H1 (cell line): ENCODE results near the gene CXCR1. TPM values are rescaled to one million over a fixed set of nuclear protein-coding genes. Genes with fewer than 3 reads are reported as not detected.

ENCODE experiments used
- CTCF ChIA-PET: fragments of 300-600 bp; sonication (Branson Sonifier 250); formaldehyde crosslinking; loops from one replicate; lab custom pipeline; 2021; ENCODE audit not compliant: partially characterized antibody; lab: Charles Lee
- POLR2A ChIA-PET: fragments of 300-600 bp; sonication (Branson Sonifier 250); formaldehyde crosslinking; loops from one replicate; lab custom pipeline; 2021; ENCODE audit warnings: inconsistent platforms; ENCODE audit not compliant: partially characterized antibody; lab: Charles Lee
- DNase-seq, 2 experiments: peaks; one replicate each; pipeline versions ENCODE4 v3.0.0 to v3.0.0-alpha.2; 2010 to 2022; ENCODE audit warnings: low spot score in 2 of 2, low read depth in 1 of 2, mixed read lengths in 1 of 2
- FAIRE-seq: peaks from 2 replicates; lab custom pipeline; 2011; peaks lifted over from hg19 to GRCh38; lab: Jason Lieb, UNC
- H2AFZ ChIP-seq: 2 replicates; pipeline ENCODE4 v1.8.1; 2012; ENCODE audit warnings: low read length, inconsistent platforms
- H2AK5ac ChIP-seq: 2 replicates; pipeline ENCODE4 v1.6.1; 2013; ENCODE audit warnings: low read depth, low read length
- H2BK120ac ChIP-seq: replicated peaks from 2 replicates; pipeline ENCODE3; 2013; ENCODE audit warnings: low read depth, low read length, inconsistent platforms
- H2BK12ac ChIP-seq: 2 replicates; pipeline ENCODE4 v1.6.1; 2013; ENCODE audit warnings: low read depth, low read length
- H2BK15ac ChIP-seq: 2 replicates; pipeline ENCODE4 v1.6.1; 2013; ENCODE audit warnings: low read length
- H2BK20ac ChIP-seq: 2 replicates; pipeline ENCODE4 v1.6.1; 2013; ENCODE audit warnings: low read length
- H2BK5ac ChIP-seq: 2 replicates; pipeline ENCODE4 v1.6.1; 2013; ENCODE audit warnings: low read depth, low read length
- H3K14ac ChIP-seq: 2 replicates; pipeline ENCODE4 v1.6.1; 2013; ENCODE audit warnings: inconsistent platforms; ENCODE audit not compliant: insufficient read length
- H3K18ac ChIP-seq: 2 replicates; pipeline ENCODE4 v1.6.1; 2013; ENCODE audit warnings: low read length; ENCODE audit errors: extremely low read depth
- H3K23ac ChIP-seq: 2 replicates; pipeline ENCODE4 v1.6.1; 2013; ENCODE audit warnings: inconsistent platforms; ENCODE audit not compliant: insufficient read length
- H3K23me2 ChIP-seq: 2 replicates; pipeline ENCODE4 v1.6.1; 2013; ENCODE audit warnings: low read depth, low read length
- H3K27ac ChIP-seq: 2 replicates; pipeline ENCODE4 v1.6.1; 2011; ENCODE audit warnings: low read depth, low read length, inconsistent platforms
- H3K27me3 ChIP-seq, 4 experiments: replicated peaks in 1 of 4; 1 replicate in 1 of 4; 2 replicates in 3 of 4; pipeline versions ENCODE4 v1.6.1 to v1.8.1; 2011 to 2013; ENCODE audit warnings: low read length in 3 of 4, mild to moderate bottlenecking in 3 of 4, inconsistent platforms in 2 of 4, mixed read lengths in 2 of 4, moderate library complexity in 1 of 4; ENCODE audit not compliant: control insufficient read depth in 3 of 4, insufficient read depth in 3 of 4; ENCODE audit errors: extremely low read depth in 1 of 4
- H3K36me3 ChIP-seq, 4 experiments: 2 replicates each; pipeline versions ENCODE4 v1.6.1 to v1.8.1; 2011 to 2013; ENCODE audit warnings: mild to moderate bottlenecking in 4 of 4, low read length in 3 of 4, moderate library complexity in 2 of 4, control low read depth in 1 of 4, inconsistent platforms in 1 of 4; ENCODE audit not compliant: insufficient read depth in 4 of 4, control insufficient read depth in 2 of 4
- H3K4ac ChIP-seq: replicated peaks from 2 replicates; pipeline ENCODE3; 2013; ENCODE audit warnings: low read length, low read depth, mixed read lengths, inconsistent platforms; ENCODE audit not compliant: insufficient read length
- H3K4me1 ChIP-seq, 4 experiments: replicated peaks in 1 of 4; 1 replicate in 1 of 4; 2 replicates in 3 of 4; pipeline versions ENCODE4 v1.6.1 to v1.8.1; 2011 to 2013; ENCODE audit warnings: low read length in 3 of 4, inconsistent platforms in 2 of 4, mixed read lengths in 1 of 4; ENCODE audit not compliant: insufficient read depth in 4 of 4, control insufficient read depth in 3 of 4
- H3K4me2 ChIP-seq, 2 experiments: 2 replicates each; pipeline versions ENCODE4 v1.6.1 to v1.8.1; 2011 to 2013; ENCODE audit warnings: low read depth in 2 of 2, low read length in 2 of 2, control low read depth in 1 of 2, inconsistent platforms in 1 of 2, mild to moderate bottlenecking in 1 of 2; ENCODE audit not compliant: insufficient read depth in 1 of 2
- H3K4me3 ChIP-seq, 4 experiments: fragments of 200-600, 300-600 bp in 1 of 4; sonication (generic), shearing (Covaris generic), sonication (Bioruptor Twin) in 1 of 4; 2 replicates each; pipeline versions ENCODE4 v1.5.1 to v1.8.1; 2011 to 2016; ENCODE audit warnings: low read length in 4 of 4, low read depth in 3 of 4, control low read depth in 2 of 4, inconsistent platforms in 2 of 4, mild to moderate bottlenecking in 2 of 4, mixed read lengths in 1 of 4, moderate library complexity in 1 of 4; ENCODE audit not compliant: insufficient read depth in 2 of 4; ENCODE audit errors: extremely low read depth in 1 of 4
- H3K56ac ChIP-seq: replicated peaks from 2 replicates; pipeline ENCODE3; 2013; ENCODE audit warnings: low read depth, mild to moderate bottlenecking, mixed read lengths, low read length, inconsistent platforms; ENCODE audit not compliant: insufficient read length
- H3K79me1 ChIP-seq: 2 replicates; pipeline ENCODE4 v1.6.1; 2013; ENCODE audit warnings: low read depth, low read length, control low read depth
- H3K79me2 ChIP-seq, 2 experiments: 2 replicates each; pipeline versions ENCODE4 v1.6.1 to v1.8.1; 2012 to 2013; ENCODE audit warnings: low read length in 2 of 2, mild to moderate bottlenecking in 2 of 2, inconsistent platforms in 1 of 2; ENCODE audit not compliant: insufficient read depth in 2 of 2, control insufficient read depth in 1 of 2
- H3K9ac ChIP-seq, 4 experiments: replicated peaks in 1 of 4; 1 replicate in 1 of 4; 2 replicates in 3 of 4; pipeline versions ENCODE4 v1.6.1 to v1.8.1; 2011 to 2013; ENCODE audit warnings: low read depth in 3 of 4, low read length in 3 of 4, control low read depth in 2 of 4, mild to moderate bottlenecking in 2 of 4, moderate library complexity in 2 of 4, inconsistent platforms in 1 of 4; ENCODE audit errors: extremely low read depth in 1 of 4
- H3K9me3 ChIP-seq, 2 experiments: 2 replicates each; pipeline versions ENCODE4 v1.6.1 to v1.8.1; 2012 to 2013; ENCODE audit warnings: mild to moderate bottlenecking in 2 of 2, moderate library complexity in 2 of 2, control low read depth in 1 of 2, inconsistent platforms in 1 of 2, low read depth in 1 of 2, low read length in 1 of 2, mixed read lengths in 1 of 2; ENCODE audit not compliant: insufficient read depth in 2 of 2
- H4K20me1 ChIP-seq, 2 experiments: replicated peaks in 1 of 2; 2 replicates each; pipeline versions ENCODE3 to v1.8.1; 2011 to 2013; ENCODE audit warnings: inconsistent platforms in 2 of 2, low read length in 2 of 2, mild to moderate bottlenecking in 1 of 2; ENCODE audit not compliant: insufficient read depth in 2 of 2, control insufficient read depth in 1 of 2
- H4K5ac ChIP-seq: 2 replicates; pipeline ENCODE4 v1.6.1; 2013; ENCODE audit warnings: low read length, low read depth, mixed read lengths, inconsistent platforms; ENCODE audit not compliant: insufficient read length
- H4K8ac ChIP-seq: 2 replicates; pipeline ENCODE4 v1.8.0; 2013; ENCODE audit warnings: mild to moderate bottlenecking, moderate library complexity, low read length, inconsistent platforms; ENCODE audit not compliant: insufficient read depth; ENCODE audit errors: extremely low read depth
- H4K91ac ChIP-seq: replicated peaks from 2 replicates; pipeline ENCODE3; 2013; ENCODE audit warnings: low read length, mixed read lengths, inconsistent platforms; ENCODE audit not compliant: insufficient read length
- ASH2L ChIP-seq: fragments of 200-600, 300-600 bp; sonication (generic); IDR thresholded peaks from one replicate; pipeline ENCODE4 v1.7.1; 2017; ENCODE audit warnings: low read length
- CBX5 ChIP-seq: fragments of 300-800, 300-1000 bp; sonication (generic); IDR thresholded peaks from 2 replicates; pipeline ENCODE4 v1.7.1; 2016; ENCODE audit warnings: antibody characterized with exemption, low read length, low read depth
- GABPA ChIP-seq: IDR thresholded peaks from 2 replicates; pipeline ENCODE4 v1.6.1; 2011; ENCODE audit warnings: mild to moderate bottlenecking, low read length, moderate library complexity, borderline replicate concordance; ENCODE audit not compliant: insufficient read depth
- HDAC6 ChIP-seq: IDR thresholded peaks from one replicate; pipeline ENCODE4 v1.7.1; 2012; ENCODE audit warnings: low read depth, mild to moderate bottlenecking, inconsistent platforms, low read length, moderate library complexity
- JUN ChIP-seq: IDR thresholded peaks from 2 replicates; pipeline ENCODE4 v1.6.1; 2011; ENCODE audit warnings: low read depth, mild to moderate bottlenecking, improper control_type of control experiment, low read length
- KDM1A ChIP-seq: fragments of 200-600, 300-600 bp; sonication (generic); IDR thresholded peaks from 2 replicates; pipeline ENCODE4 v1.7.1; 2016; ENCODE audit warnings: mild to moderate bottlenecking, low read length, borderline replicate concordance
- MAFK ChIP-seq: IDR thresholded peaks from 2 replicates; pipeline ENCODE4 v1.6.1; 2012; ENCODE audit warnings: low read depth, mild to moderate bottlenecking, improper control_type of control experiment, low read length
- PHF8 ChIP-seq: fragments of 200-600 bp; sonication (generic); conservative IDR thresholded peaks from 2 replicates; pipeline ENCODE4 v1.7.1; 2012; ENCODE audit warnings: low read depth, mild to moderate bottlenecking, inconsistent platforms, low read length, moderate library complexity
- RXRA ChIP-seq: IDR thresholded peaks from 2 replicates; pipeline ENCODE4 v1.6.1; 2011; ENCODE audit warnings: low read depth, mild to moderate bottlenecking, low read length, moderate library complexity; ENCODE audit not compliant: insufficient read depth
- SP2 ChIP-seq: IDR thresholded peaks from 2 replicates; pipeline ENCODE4 v1.6.1; 2012; ENCODE audit warnings: mild to moderate bottlenecking, low read length, inconsistent platforms
- SUZ12 ChIP-seq: fragments of 200-600 bp; sonication (generic); IDR thresholded peaks from 2 replicates; pipeline ENCODE4 v1.6.1; 2012; ENCODE audit warnings: mild to moderate bottlenecking, inconsistent platforms, low read length, moderate library complexity, mixed read lengths
- TAF1 ChIP-seq: IDR thresholded peaks from 2 replicates; pipeline ENCODE4 v1.6.1; 2011; ENCODE audit warnings: mild to moderate bottlenecking, low read depth, low read length
- YY1 ChIP-seq: IDR thresholded peaks from 2 replicates; pipeline ENCODE4 v1.6.1; 2011; ENCODE audit warnings: low read depth, mild to moderate bottlenecking, low read length
- WGBS, 2 experiments: shearing (Covaris generic) in 1 of 2; methylation state at CpG; one replicate each; pipeline versions ENCODE4 v1.1.6 to v1.1.7; 2013 to 2015; ENCODE audit warnings: low lambda C conversion rate in 2 of 2, mixed read lengths in 2 of 2, inconsistent platforms in 1 of 2, low coverage in 1 of 2, missing lambda C conversion rate in 1 of 2; ENCODE audit not compliant: insufficient replicate concordance in 2 of 2, insufficient coverage in 1 of 2, insufficient read length in 1 of 2; ENCODE audit errors: extremely low coverage in 1 of 2, missing lambda C conversion rate in 1 of 2; 5-methylcytosine and 5-hydroxymethylcytosine counted together
- polyA plus RNA-seq, 7 experiments: library from polyadenylated mRNA; depleted of rRNA in 3 of 7; stranded (reverse) in 5 of 7; unstranded in 2 of 7; fragments of >200 nt in 5 of 7; fragments of 200-250 nt in 2 of 7; gene quantifications; 1 replicate in 5 of 7; 2 replicates in 1 of 7; 4 replicates in 1 of 7; pipeline versions ENCODE4 v1.2.1 to v1.2.3, GENCODE V29; 2011 to 2013; ENCODE audit warnings: missing spikeins in 2 of 7, mixed read lengths in 2 of 7
- total RNA-seq: library from RNA; stranded (reverse); fragmentation: NEBNext Ultra II Directional; extraction: Animal tissue kit (Norgen Biotek cat#: 25700); gene quantifications from 2 replicates; pipeline ENCODE4 v1.2.1, GENCODE V29; 2021

CXCR1 gene
- total and polyA plus RNA-seq, 2 of the 8 experiments (the other 6 are each of a cell fraction or from before 2014, with no cell fraction given) = not detected

DNA sequence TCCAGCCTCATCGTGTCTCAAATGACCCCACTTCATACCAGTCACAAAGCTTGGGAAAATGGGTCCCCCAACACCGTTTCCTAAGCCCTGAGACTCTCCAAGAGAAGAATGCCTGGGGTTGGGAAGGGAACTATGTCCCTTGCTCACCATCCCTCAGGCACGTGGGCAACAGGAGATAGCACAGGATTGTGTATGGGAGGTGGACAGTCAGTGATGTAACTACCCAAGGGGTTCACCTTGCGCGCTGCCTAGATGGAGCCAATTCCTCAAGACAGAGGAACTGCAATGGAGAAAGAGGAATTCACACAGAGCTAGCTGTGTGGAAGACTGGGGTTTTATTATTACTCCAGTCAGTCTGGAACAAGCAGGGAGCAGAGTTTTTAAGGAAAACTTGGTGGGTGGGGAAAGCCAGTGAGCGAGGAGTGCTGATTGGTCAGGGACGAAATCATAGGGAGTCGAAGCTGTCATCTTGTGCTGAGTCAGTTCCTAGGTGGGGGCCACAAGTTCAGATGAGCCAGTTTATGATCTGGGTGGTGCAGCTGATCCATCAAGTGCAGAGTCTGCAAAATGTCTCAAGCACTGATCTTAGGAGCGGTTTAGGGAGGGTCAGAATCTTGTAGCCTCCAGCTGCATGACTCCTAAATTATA is 13.8 kb upstream of the CXCR1 start:
- no peaks in the 10 kb centered on the region for H3K79me2 ChIP-seq
- no peak overlapping the region for H2BK20ac ChIP-seq
- no peak overlapping the region for H3K27ac ChIP-seq
- H2BK120ac ChIP-seq = no peak overlapping the region
- no peak overlapping the region for H3K14ac ChIP-seq
- H2BK5ac ChIP-seq = no peak overlapping the region
- no peak overlapping the region for H2AFZ ChIP-seq
- no peaks in the 10 kb centered on the region for H4K20me1 ChIP-seq
- H3K18ac ChIP-seq = no peak overlapping the region
- H4K8ac ChIP-seq = no peak overlapping the region
- H3K9ac ChIP-seq = no peak overlapping the region
- H3K79me1 ChIP-seq = no peaks in the 10 kb centered on the region
- no peaks in the 10 kb centered on the region for H3K4me1 ChIP-seq
- H3K4me3 ChIP-seq = no peak overlapping the region
- H3K27me3 ChIP-seq = no peaks in the 10 kb centered on the region
- H2BK12ac ChIP-seq = no peak overlapping the region
- no peak overlapping the region for H3K56ac ChIP-seq
- no peaks in the 10 kb centered on the region for H3K23me2 ChIP-seq
- H4K91ac ChIP-seq = no peak overlapping the region
- no peak overlapping the region for H2AK5ac ChIP-seq
- H4K5ac ChIP-seq = no peak overlapping the region
- WGBS, 2 experiments = 91% methylated on average over 8 of the region's 9 CpGs; no CpG with 5 or more reads in 1 of the 2 experiments
- no peak overlapping the region for H2BK15ac ChIP-seq
- DNase-seq = no peak
- 0 out of 4 replicates have a peak, but pooled peaks cover 0 to 2% of the 10 kb centered on the region in 2 experiments for H3K9me3 ChIP-seq
- FAIRE-seq = no peak
- POLR2A ChIA-PET = interaction anchor here (2.3 kb wide), 1 partner anchor 9 kb away, joined by 9 read pairs; no protein-coding TSS in a partner anchor
- H3K23ac ChIP-seq = no peak overlapping the region
- CTCF ChIA-PET = interaction anchor here (0.9 to 4.8 kb wide), 6 partner anchors 10 to 81 kb away, joined by 3 to 25 read pairs (median 4); partner anchors contain the start of genes CXCR1 and GPBAR1
- no peak overlapping the region for H3K4ac ChIP-seq
- no peaks in the 10 kb centered on the region for H3K36me3 ChIP-seq
- H3K4me2 ChIP-seq = no peak overlapping the region
- TF ChIP-seq ASH2L (no peak), RXRA (no peak), PHF8 (no peak), JUN (no peak), SP2 (no peak), CBX5 (no peak), TAF1 (no peak), GABPA (no peak), MAFK (no peak), SUZ12 (no peak), YY1 (no peak), HDAC6 (no peak), KDM1A (no peak)
